H1 (cell line): ENCODE results near the gene HIGD1B. TPM values are rescaled to one million over a fixed set of nuclear protein-coding genes. Genes with fewer than 3 reads are reported as not detected.
A peak's percentile ranks its signal among the peaks of the same experiment; 100 is the strongest.

ENCODE experiments used
- CTCF ChIA-PET: fragments of 300-600 bp; sonication (Branson Sonifier 250); formaldehyde crosslinking; loops from one replicate; lab custom pipeline; 2021; ENCODE audit not compliant: partially characterized antibody; lab: Charles Lee
- POLR2A ChIA-PET: fragments of 300-600 bp; sonication (Branson Sonifier 250); formaldehyde crosslinking; loops from one replicate; lab custom pipeline; 2021; ENCODE audit warnings: inconsistent platforms; ENCODE audit not compliant: partially characterized antibody; lab: Charles Lee
- DNase-seq, 2 experiments: peaks; one replicate each; pipeline versions ENCODE4 v3.0.0 to v3.0.0-alpha.2; 2010 to 2022; ENCODE audit warnings: low spot score in 2 of 2, low read depth in 1 of 2, mixed read lengths in 1 of 2
- FAIRE-seq: peaks from 2 replicates; lab custom pipeline; 2011; peaks lifted over from hg19 to GRCh38; lab: Jason Lieb, UNC
- H2AFZ ChIP-seq: 2 replicates; pipeline ENCODE4 v1.8.1; 2012; ENCODE audit warnings: low read length, inconsistent platforms
- H2AK5ac ChIP-seq: 2 replicates; pipeline ENCODE4 v1.6.1; 2013; ENCODE audit warnings: low read depth, low read length
- H2BK120ac ChIP-seq: replicated peaks from 2 replicates; pipeline ENCODE3; 2013; ENCODE audit warnings: low read depth, low read length, inconsistent platforms
- H2BK12ac ChIP-seq: 2 replicates; pipeline ENCODE4 v1.6.1; 2013; ENCODE audit warnings: low read depth, low read length
- H2BK15ac ChIP-seq: 2 replicates; pipeline ENCODE4 v1.6.1; 2013; ENCODE audit warnings: low read length
- H2BK20ac ChIP-seq: 2 replicates; pipeline ENCODE4 v1.6.1; 2013; ENCODE audit warnings: low read length
- H2BK5ac ChIP-seq: 2 replicates; pipeline ENCODE4 v1.6.1; 2013; ENCODE audit warnings: low read depth, low read length
- H3K14ac ChIP-seq: 2 replicates; pipeline ENCODE4 v1.6.1; 2013; ENCODE audit warnings: inconsistent platforms; ENCODE audit not compliant: insufficient read length
- H3K18ac ChIP-seq: 2 replicates; pipeline ENCODE4 v1.6.1; 2013; ENCODE audit warnings: low read length; ENCODE audit errors: extremely low read depth
- H3K23ac ChIP-seq: 2 replicates; pipeline ENCODE4 v1.6.1; 2013; ENCODE audit warnings: inconsistent platforms; ENCODE audit not compliant: insufficient read length
- H3K23me2 ChIP-seq: 2 replicates; pipeline ENCODE4 v1.6.1; 2013; ENCODE audit warnings: low read depth, low read length
- H3K27ac ChIP-seq: 2 replicates; pipeline ENCODE4 v1.6.1; 2011; ENCODE audit warnings: low read depth, low read length, inconsistent platforms
- H3K27me3 ChIP-seq, 4 experiments: replicated peaks in 1 of 4; 1 replicate in 1 of 4; 2 replicates in 3 of 4; pipeline versions ENCODE4 v1.6.1 to v1.8.1; 2011 to 2013; ENCODE audit warnings: low read length in 3 of 4, mild to moderate bottlenecking in 3 of 4, inconsistent platforms in 2 of 4, mixed read lengths in 2 of 4, moderate library complexity in 1 of 4; ENCODE audit not compliant: control insufficient read depth in 3 of 4, insufficient read depth in 3 of 4; ENCODE audit errors: extremely low read depth in 1 of 4
- H3K36me3 ChIP-seq, 4 experiments: 2 replicates each; pipeline versions ENCODE4 v1.6.1 to v1.8.1; 2011 to 2013; ENCODE audit warnings: mild to moderate bottlenecking in 4 of 4, low read length in 3 of 4, moderate library complexity in 2 of 4, control low read depth in 1 of 4, inconsistent platforms in 1 of 4; ENCODE audit not compliant: insufficient read depth in 4 of 4, control insufficient read depth in 2 of 4
- H3K4ac ChIP-seq: replicated peaks from 2 replicates; pipeline ENCODE3; 2013; ENCODE audit warnings: low read length, low read depth, mixed read lengths, inconsistent platforms; ENCODE audit not compliant: insufficient read length
- H3K4me1 ChIP-seq, 4 experiments: replicated peaks in 1 of 4; 1 replicate in 1 of 4; 2 replicates in 3 of 4; pipeline versions ENCODE4 v1.6.1 to v1.8.1; 2011 to 2013; ENCODE audit warnings: low read length in 3 of 4, inconsistent platforms in 2 of 4, mixed read lengths in 1 of 4; ENCODE audit not compliant: insufficient read depth in 4 of 4, control insufficient read depth in 3 of 4
- H3K4me2 ChIP-seq, 2 experiments: 2 replicates each; pipeline versions ENCODE4 v1.6.1 to v1.8.1; 2011 to 2013; ENCODE audit warnings: low read depth in 2 of 2, low read length in 2 of 2, control low read depth in 1 of 2, inconsistent platforms in 1 of 2, mild to moderate bottlenecking in 1 of 2; ENCODE audit not compliant: insufficient read depth in 1 of 2
- H3K4me3 ChIP-seq, 4 experiments: fragments of 200-600, 300-600 bp in 1 of 4; sonication (generic), shearing (Covaris generic), sonication (Bioruptor Twin) in 1 of 4; 2 replicates each; pipeline versions ENCODE4 v1.5.1 to v1.8.1; 2011 to 2016; ENCODE audit warnings: low read length in 4 of 4, low read depth in 3 of 4, control low read depth in 2 of 4, inconsistent platforms in 2 of 4, mild to moderate bottlenecking in 2 of 4, mixed read lengths in 1 of 4, moderate library complexity in 1 of 4; ENCODE audit not compliant: insufficient read depth in 2 of 4; ENCODE audit errors: extremely low read depth in 1 of 4
- H3K56ac ChIP-seq: replicated peaks from 2 replicates; pipeline ENCODE3; 2013; ENCODE audit warnings: low read depth, mild to moderate bottlenecking, mixed read lengths, low read length, inconsistent platforms; ENCODE audit not compliant: insufficient read length
- H3K79me1 ChIP-seq: 2 replicates; pipeline ENCODE4 v1.6.1; 2013; ENCODE audit warnings: low read depth, low read length, control low read depth
- H3K79me2 ChIP-seq, 2 experiments: 2 replicates each; pipeline versions ENCODE4 v1.6.1 to v1.8.1; 2012 to 2013; ENCODE audit warnings: low read length in 2 of 2, mild to moderate bottlenecking in 2 of 2, inconsistent platforms in 1 of 2; ENCODE audit not compliant: insufficient read depth in 2 of 2, control insufficient read depth in 1 of 2
- H3K9ac ChIP-seq, 4 experiments: replicated peaks in 1 of 4; 1 replicate in 1 of 4; 2 replicates in 3 of 4; pipeline versions ENCODE4 v1.6.1 to v1.8.1; 2011 to 2013; ENCODE audit warnings: low read depth in 3 of 4, low read length in 3 of 4, control low read depth in 2 of 4, mild to moderate bottlenecking in 2 of 4, moderate library complexity in 2 of 4, inconsistent platforms in 1 of 4; ENCODE audit errors: extremely low read depth in 1 of 4
- H3K9me3 ChIP-seq, 2 experiments: 2 replicates each; pipeline versions ENCODE4 v1.6.1 to v1.8.1; 2012 to 2013; ENCODE audit warnings: mild to moderate bottlenecking in 2 of 2, moderate library complexity in 2 of 2, control low read depth in 1 of 2, inconsistent platforms in 1 of 2, low read depth in 1 of 2, low read length in 1 of 2, mixed read lengths in 1 of 2; ENCODE audit not compliant: insufficient read depth in 2 of 2
- H4K20me1 ChIP-seq, 2 experiments: replicated peaks in 1 of 2; 2 replicates each; pipeline versions ENCODE3 to v1.8.1; 2011 to 2013; ENCODE audit warnings: inconsistent platforms in 2 of 2, low read length in 2 of 2, mild to moderate bottlenecking in 1 of 2; ENCODE audit not compliant: insufficient read depth in 2 of 2, control insufficient read depth in 1 of 2
- H4K5ac ChIP-seq: 2 replicates; pipeline ENCODE4 v1.6.1; 2013; ENCODE audit warnings: low read length, low read depth, mixed read lengths, inconsistent platforms; ENCODE audit not compliant: insufficient read length
- H4K8ac ChIP-seq: 2 replicates; pipeline ENCODE4 v1.8.0; 2013; ENCODE audit warnings: mild to moderate bottlenecking, moderate library complexity, low read length, inconsistent platforms; ENCODE audit not compliant: insufficient read depth; ENCODE audit errors: extremely low read depth
- H4K91ac ChIP-seq: replicated peaks from 2 replicates; pipeline ENCODE3; 2013; ENCODE audit warnings: low read length, mixed read lengths, inconsistent platforms; ENCODE audit not compliant: insufficient read length
- BRCA1 ChIP-seq: IDR thresholded peaks from 2 replicates; pipeline ENCODE4 v1.6.1; 2012; ENCODE audit warnings: low read depth, low read length, improper control_type of control experiment
- KDM4A ChIP-seq: IDR thresholded peaks from one replicate; pipeline ENCODE4 v1.7.1; 2012; ENCODE audit warnings: low read depth, mild to moderate bottlenecking, moderate library complexity, low read length, inconsistent platforms; ENCODE audit not compliant: severe bottlenecking
- PHF8 ChIP-seq: fragments of 200-600 bp; sonication (generic); conservative IDR thresholded peaks from 2 replicates; pipeline ENCODE4 v1.7.1; 2012; ENCODE audit warnings: low read depth, mild to moderate bottlenecking, inconsistent platforms, low read length, moderate library complexity
- TCF12 ChIP-seq: IDR thresholded peaks from 2 replicates; pipeline ENCODE4 v1.6.1; 2011; ENCODE audit warnings: low read depth, mild to moderate bottlenecking, low read length
- WGBS, 2 experiments: shearing (Covaris generic) in 1 of 2; methylation state at CpG; one replicate each; pipeline versions ENCODE4 v1.1.6 to v1.1.7; 2013 to 2015; ENCODE audit warnings: low lambda C conversion rate in 2 of 2, mixed read lengths in 2 of 2, inconsistent platforms in 1 of 2, low coverage in 1 of 2, missing lambda C conversion rate in 1 of 2; ENCODE audit not compliant: insufficient replicate concordance in 2 of 2, insufficient coverage in 1 of 2, insufficient read length in 1 of 2; ENCODE audit errors: extremely low coverage in 1 of 2, missing lambda C conversion rate in 1 of 2; 5-methylcytosine and 5-hydroxymethylcytosine counted together
- polyA plus RNA-seq, 7 experiments: library from polyadenylated mRNA; depleted of rRNA in 3 of 7; stranded (reverse) in 5 of 7; unstranded in 2 of 7; fragments of >200 nt in 5 of 7; fragments of 200-250 nt in 2 of 7; gene quantifications; 1 replicate in 5 of 7; 2 replicates in 1 of 7; 4 replicates in 1 of 7; pipeline versions ENCODE4 v1.2.1 to v1.2.3, GENCODE V29; 2011 to 2013; ENCODE audit warnings: missing spikeins in 2 of 7, mixed read lengths in 2 of 7
- total RNA-seq: library from RNA; stranded (reverse); fragmentation: NEBNext Ultra II Directional; extraction: Animal tissue kit (Norgen Biotek cat#: 25700); gene quantifications from 2 replicates; pipeline ENCODE4 v1.2.1, GENCODE V29; 2021

Gene HIGD1B
- total and polyA plus RNA-seq, 2 of the 8 experiments (the other 6 are each of a cell fraction or from before 2014, with no cell fraction given) = not detected

GRCh38 chr17:44898768-44899073 lies 51.0 kb downstream of the HIGD1B start:
- H3K27ac ChIP-seq = peak overlapping the region; percentile 100

More at GRCh38 chr17:44898768-44899073, 51.0 kb downstream of the HIGD1B start:
- no peak overlapping the region for H3K18ac ChIP-seq
- DNase-seq = no peak
- 0 out of 2 replicates have a peak, but pooled peaks cover 2% of the 10 kb centered on the region for H3K79me1 ChIP-seq
- no peak overlapping the region for H4K5ac ChIP-seq
- no peaks in the 10 kb centered on the region for H3K27me3 ChIP-seq
- ChIA-PET CTCF (interaction anchor here (0.6 to 5.8 kb wide), 8 partner anchors 13 to 251 kb away, joined by 3 to 36 read pairs (median 3); no protein-coding TSS in a partner anchor), POLR2A (interaction anchor here (0.7 to 3.5 kb wide), 23 partner anchors 8 to 263 kb away, joined by 3 to 23 read pairs (median 4); partner anchors contain the start of genes HEXIM1, HEXIM2 and HIGD1B)
- TF ChIP-seq TCF12 (no peak), KDM4A (no peak), BRCA1 (no peak), PHF8 (no peak)
- no peak overlapping the region for H2BK120ac ChIP-seq
- peak overlapping the region; percentile 39 for H3K56ac ChIP-seq
- H2BK20ac ChIP-seq = no peak overlapping the region
- H4K91ac ChIP-seq = no peak overlapping the region
- no peak overlapping the region for H2BK15ac ChIP-seq
- WGBS, 2 experiments = 5% methylated on average over 7 of the region's 7 CpGs; no CpG with 5 or more reads in 1 of the 2 experiments
- H2AFZ ChIP-seq = peak overlapping the region; percentile 45
- peak overlapping the region; percentile 85 to 100 (median 96) for H3K4me3 ChIP-seq
- H3K14ac ChIP-seq = no peak overlapping the region
- H3K79me2 ChIP-seq = peaks cover 0 to 36% of the 10 kb centered on the region in 2 experiments; a peak in 3 of 4 replicates
- H3K4me1 ChIP-seq = peaks cover 0 to 3% (median 1%) of the 10 kb centered on the region in 4 experiments; a peak in 1 of 7 replicates
- H3K23me2 ChIP-seq = peaks cover 4% of the 10 kb centered on the region; the same call in 1 of the 2 replicates
- no peaks in the 10 kb centered on the region for H3K9me3 ChIP-seq
- H3K4ac ChIP-seq = no peak overlapping the region
- no peak overlapping the region for H2AK5ac ChIP-seq
- H4K8ac ChIP-seq = peak overlapping the region; percentile 82; the same call in 1 of the 2 replicates
- H2BK12ac ChIP-seq = no peak overlapping the region
- H3K23ac ChIP-seq = no peak overlapping the region
- no peak for FAIRE-seq
- H4K20me1 ChIP-seq = peaks cover 0 to 3% of the 10 kb centered on the region in 2 experiments
- H3K4me2 ChIP-seq = peak overlapping the region; percentile 88 to 97
- H2BK5ac ChIP-seq = peak overlapping the region; percentile 100; the same call in 1 of the 2 replicates
- H3K36me3 ChIP-seq = peaks cover 0 to 8% (median 6%) of the 10 kb centered on the region in 4 experiments; a peak in 4 of 8 replicates
- peak overlapping the region; percentile 88 to 99 (median 98) for H3K9ac ChIP-seq
